HepG2 (cell line): ENCODE measurements around the gene TFCP2L1. TPM values are rescaled to one million over a fixed set of nuclear protein-coding genes. Genes with fewer than 3 reads are reported as not detected.

Experiments used
- ATAC-seq: fragments of 200-7000 bp; cut with Tn5 transposase; 3 replicates; pipeline ENCODE4 v1.9.1; 2020; ENCODE audit warnings: mild to moderate bottlenecking, moderate library complexity
- BruUV-seq: library from RNA; stranded (reverse); fragments of 400-500 nt; replicated peaks from 2 replicates; lab custom pipeline; 2021; lab: Mats Ljungman, UMichigan
- CTCF ChIA-PET: fragments of 300-600 bp; formaldehyde crosslinking; extraction: SDS; loops from one replicate; lab custom pipeline; 2021; ENCODE audit warnings: low total read pairs, inconsistent platforms, low intra/inter-chr PET ratio; lab: Yijun Ruan, JAX
- POLR2A ChIA-PET: fragments of 350-600 bp; sonication (Branson Sonifier 250); formaldehyde crosslinking; loops from one replicate; lab custom pipeline; 2020; ENCODE audit warnings: antibody characterized with exemption, inconsistent platforms; lab: Yijun Ruan, JAX
- DNase-seq: peaks from one replicate; pipeline ENCODE4 v3.0.0-alpha.2; 2015; ENCODE audit warnings: low spot score
- FAIRE-seq: peaks from 3 replicates; lab custom pipeline; 2011; peaks lifted over from hg19 to GRCh38; lab: Jason Lieb, UNC
- H2AFZ ChIP-seq: one replicate; pipeline ENCODE4 v1.6.1; 2011; ENCODE audit warnings: low read length, inconsistent platforms
- H3K27ac ChIP-seq: fragments of 300-600 bp; 3 replicates; pipeline ENCODE4 v1.8.0; 2011; ENCODE audit warnings: mixed run types, mild to moderate bottlenecking, mixed read lengths, low read length, inconsistent platforms; ENCODE audit not compliant: insufficient read depth; ENCODE audit errors: extremely low read length
- H3K27me3 ChIP-seq, 2 experiments: fragments of 200-600 bp in 1 of 2; 2 replicates in 1 of 2; 3 replicates in 1 of 2; pipeline versions ENCODE4 v1.6.0 to v1.8.0; 2011; ENCODE audit warnings: low read length in 2 of 2, mild to moderate bottlenecking in 2 of 2, moderate library complexity in 2 of 2, inconsistent platforms in 1 of 2; ENCODE audit not compliant: insufficient read depth in 2 of 2, control insufficient read depth in 1 of 2
- H3K36me3 ChIP-seq, 2 experiments: fragments of 200-600 bp in 1 of 2; replicated peaks in 1 of 2; 2 replicates in 1 of 2; 3 replicates in 1 of 2; pipeline versions ENCODE4 v1.5.1 to v1.8.0; 2011; ENCODE audit warnings: low read length in 2 of 2, inconsistent platforms in 1 of 2; ENCODE audit not compliant: insufficient read depth in 2 of 2, control insufficient read depth in 1 of 2
- H3K4me1 ChIP-seq: 2 replicates; pipeline ENCODE4 v1.5.1; 2012; ENCODE audit warnings: low read length, inconsistent platforms; ENCODE audit not compliant: insufficient read depth
- H3K4me2 ChIP-seq: 2 replicates; pipeline ENCODE4 v1.6.0; 2011; ENCODE audit warnings: low read depth, low read length, inconsistent platforms
- H3K4me3 ChIP-seq, 3 experiments: fragments of 200-600 bp in 1 of 3; sonication (generic), shearing (Covaris generic) in 1 of 3; replicated peaks in 1 of 3; 2 replicates each; pipeline ENCODE4 v1.5.1; 2011 to 2016; ENCODE audit warnings: low read length in 3 of 3, inconsistent platforms in 2 of 3, low read depth in 2 of 3, mild to moderate bottlenecking in 2 of 3, control low read depth in 1 of 3, mixed read lengths in 1 of 3; ENCODE audit not compliant: insufficient read depth in 1 of 3
- H3K79me2 ChIP-seq: one replicate; pipeline ENCODE4 v1.6.1; 2011; ENCODE audit warnings: low read length, inconsistent platforms; ENCODE audit not compliant: insufficient read depth
- H3K9ac ChIP-seq: 2 replicates; pipeline ENCODE4 v1.6.0; 2011; ENCODE audit warnings: mild to moderate bottlenecking, low read depth, low read length, inconsistent platforms; ENCODE audit not compliant: insufficient read depth
- H3K9me3 ChIP-seq: 2 replicates; pipeline ENCODE4 v1.5.1; 2012; ENCODE audit warnings: mild to moderate bottlenecking, low read length
- H4K20me1 ChIP-seq: 2 replicates; pipeline ENCODE4 v1.6.0; 2011; ENCODE audit warnings: inconsistent platforms, mild to moderate bottlenecking, low read length, moderate library complexity; ENCODE audit not compliant: insufficient read depth
- JUNB ChIP-seq: sonication (generic); formaldehyde crosslinking; IDR thresholded peaks from 2 replicates; pipeline ENCODE4 v1.8.0; 2022; ENCODE audit warnings: missing genetic modification reagents, mild to moderate bottlenecking, borderline replicate concordance
- KLF6 ChIP-seq: IDR thresholded peaks from 2 replicates; pipeline ENCODE4 v1.8.0; 2016; ENCODE audit warnings: missing biosample characterization, missing genetic modification reagents
- KMT2B ChIP-seq: IDR thresholded peaks from 2 replicates; pipeline ENCODE4 v1.6.1; 2016; ENCODE audit warnings: missing genetic modification reagents, missing compliant biosample characterization
- ZNF10 ChIP-seq: sonication (generic); formaldehyde crosslinking; IDR thresholded peaks from 2 replicates; pipeline ENCODE4 v1.4.0; 2020; ENCODE audit warnings: mild to moderate bottlenecking, low read depth, missing genetic modification reagents, borderline replicate concordance
- ZNF260 ChIP-seq: sonication (generic); formaldehyde crosslinking; IDR thresholded peaks from 2 replicates; pipeline ENCODE4 v1.4.0; 2020; ENCODE audit warnings: missing genetic modification reagents, low read depth, mild to moderate bottlenecking, borderline replicate concordance
- ZNF292 ChIP-seq: sonication (generic); formaldehyde crosslinking; IDR thresholded peaks from 2 replicates; pipeline ENCODE4 v1.8.1; 2022; ENCODE audit warnings: mild to moderate bottlenecking, low read depth, missing genetic modification reagents, borderline replicate concordance
- ZNF335 ChIP-seq: sonication (generic); formaldehyde crosslinking; IDR thresholded peaks from 2 replicates; pipeline ENCODE4 v1.4.0; 2020; ENCODE audit warnings: missing genetic modification reagents
- ZNF577 ChIP-seq: sonication (generic); formaldehyde crosslinking; IDR thresholded peaks from 2 replicates; pipeline ENCODE4 v1.4.0; 2020; ENCODE audit warnings: mild to moderate bottlenecking, low read depth, missing genetic modification reagents, borderline replicate concordance
- ZNF703 ChIP-seq: sonication (generic); formaldehyde crosslinking; IDR thresholded peaks from 2 replicates; pipeline ENCODE4 v1.5.1; 2020; ENCODE audit warnings: missing genetic modification reagents, mild to moderate bottlenecking, moderate library complexity, borderline replicate concordance
- WGBS: methylation state at CpG from one replicate; pipeline ENCODE4 v1.1.6; 2017; ENCODE audit warnings: low lambda C conversion rate; 5-methylcytosine and 5-hydroxymethylcytosine counted together
- in situ Hi-C: cut with HindIII; loops from 2 replicates; pipeline ENCODE4 v1.10.0; 2017; ENCODE audit warnings: low pct_unique_long_range_greater_than_20kb; ENCODE audit not compliant: extremely low pct_ligation_motif_present
- intact Hi-C: fragments of 100-400 bp; cut with micrococcal nuclease; formaldehyde crosslinking; loops from one replicate; pipeline ENCODE4 v1.10.0; 2022; ENCODE audit not compliant: unreplicated experiment
- polyA plus RNA-seq, 8 experiments: library from polyadenylated mRNA; depleted of rRNA in 3 of 8; stranded (reverse) in 7 of 8; unstranded in 1 of 8; fragments of >200 nt; fragmentation: Illumina TruSeq in 4 of 8; extraction: Trizol in 4 of 8; gene quantifications; 2 replicates each; pipeline versions ENCODE4 v1.2.1 to v1.2.3, GENCODE V29; 2011 to 2016; ENCODE audit warnings: low read depth in 4 of 8, missing spikeins in 1 of 8, mixed read lengths in 1 of 8; ENCODE audit not compliant: insufficient read depth in 1 of 8
- total RNA-seq, 5 experiments: library from RNA; depleted of rRNA; stranded (reverse); fragments of >200 nt; fragmentation: Illumina TruSeq; extraction: Trizol; gene quantifications; 2 replicates each; pipeline ENCODE4 v1.2.3, GENCODE V29; 2016; ENCODE audit warnings: low read depth in 1 of 5
- TF ChIP-seq, protein P1 (sequence below): sonication (generic); formaldehyde crosslinking; IDR thresholded peaks from 2 replicates; pipeline ENCODE4 v1.5.1; 2020; ENCODE audit warnings: missing genetic modification reagents, mild to moderate bottlenecking, borderline replicate concordance

The TFCP2L1 gene
- total and polyA plus RNA-seq, 2 of the 13 experiments (the other 11 are each of a cell fraction or from before 2014, with no cell fraction given): under 0.01 TPM; not detected in 1

DNA sequence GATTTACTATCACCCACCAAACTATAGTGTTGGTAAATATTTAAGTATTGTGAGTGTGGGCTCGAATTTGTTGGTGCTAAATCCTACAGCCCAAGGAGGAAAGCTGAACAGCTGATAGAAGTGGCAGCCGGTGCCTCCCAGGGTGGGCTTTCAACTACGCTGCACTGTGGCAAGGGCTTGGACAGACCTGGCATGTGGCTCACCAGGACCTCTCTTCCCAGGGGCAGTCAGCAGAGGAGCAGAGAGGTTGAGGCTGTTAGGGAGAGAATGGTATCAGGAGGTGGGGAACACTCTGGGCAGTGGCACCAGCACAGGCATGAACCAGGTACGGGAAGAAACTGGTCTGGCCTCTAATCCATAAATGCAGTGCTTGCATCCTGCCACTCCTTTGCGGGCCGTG is 44.6 kb downstream of the TFCP2L1 start:
- H3K79me2 ChIP-seq: no peaks in the 10 kb centered on the region
- H3K4me2 ChIP-seq: no peak overlapping the region
- no peaks in the 10 kb centered on the region for H4K20me1 ChIP-seq
- no peaks in the 10 kb centered on the region for H3K9me3 ChIP-seq
- no peaks in the 10 kb centered on the region for H3K36me3 ChIP-seq
- no peaks in the 10 kb centered on the region for H3K4me1 ChIP-seq
- no peak overlapping the region for H3K27ac ChIP-seq
- H3K9ac ChIP-seq: no peak overlapping the region
- ChIA-PET POLR2A (no interaction called here), CTCF (no interaction called here)
- FAIRE-seq (no peak), DNase-seq (no peak), ATAC-seq (no peak)
- intact Hi-C loops (no loop called here), in situ Hi-C loops (no loop called here)
- TF ChIP-seq KLF6 (CRISPR knock-in tag) (no peak), JUNB (CRISPR knock-in tag) (no peak), ZNF10 (CRISPR knock-in tag) (no peak), ZNF260 (CRISPR knock-in tag) (no peak), ZNF292 (CRISPR knock-in tag) (no peak), ZNF335 (CRISPR knock-in tag) (no peak), KMT2B (CRISPR knock-in tag) (no peak), ZNF577 (CRISPR knock-in tag) (no peak), ZNF703 (CRISPR knock-in tag) (no peak)
- TF ChIP-seq, protein P1, sequence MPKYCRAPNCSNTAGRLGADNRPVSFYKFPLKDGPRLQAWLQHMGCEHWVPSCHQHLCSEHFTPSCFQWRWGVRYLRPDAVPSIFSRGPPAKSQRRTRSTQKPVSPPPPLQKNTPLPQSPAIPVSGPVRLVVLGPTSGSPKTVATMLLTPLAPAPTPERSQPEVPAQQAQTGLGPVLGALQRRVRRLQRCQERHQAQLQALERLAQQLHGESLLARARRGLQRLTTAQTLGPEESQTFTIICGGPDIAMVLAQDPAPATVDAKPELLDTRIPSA (CRISPR knock-in tag): no peak
- WGBS: 18% methylated on average over 6 of the region's 6 CpGs
- no peak overlapping the region for H2AFZ ChIP-seq
- no TSS peak for BruUV-seq
- no peak overlapping the region for H3K4me3 ChIP-seq
- H3K27me3 ChIP-seq: peaks cover 30 to 95% of the 10 kb centered on the region in 2 experiments
